SK-N-SH (cell line): ENCODE measurements around the gene NALCN. TPM values are rescaled to one million over a fixed set of nuclear protein-coding genes. Genes with fewer than 3 reads are reported as not detected.

Experiments
- CTCF ChIA-PET: fragments of 300-600, 350-600 bp; formaldehyde crosslinking; extraction: SDS; loops from one replicate; lab custom pipeline; 2021; lab: Yijun Ruan, JAX
- POLR2A ChIA-PET: fragments of 350-600 bp; sonication (Branson Sonifier 250); formaldehyde crosslinking; extraction: SDS; loops from one replicate; lab custom pipeline; 2020; ENCODE audit warnings: antibody characterized with exemption, inconsistent platforms; lab: Yijun Ruan, JAX
- DNase-seq: peaks from one replicate; pipeline ENCODE4 v3.0.0; 2012
- H2AFZ ChIP-seq: fragments of 200-600 bp; sonication (generic); 2 replicates; pipeline ENCODE4 v1.8.1; 2016; ENCODE audit warnings: antibody characterized with exemption, mild to moderate bottlenecking, low read depth
- H3F3A ChIP-seq: fragments of 200-600 bp; sonication (generic); replicated peaks from 2 replicates; pipeline ENCODE3; 2016; ENCODE audit warnings: antibody characterized with exemption, mild to moderate bottlenecking; ENCODE audit not compliant: insufficient read depth
- H3K27ac ChIP-seq, 2 experiments: fragments of 200-500 bp in 1 of 2; fragments of 200-600 bp in 1 of 2; sonication (Bioruptor generic) in 1 of 2; sonication (generic), shearing (Covaris generic) in 1 of 2; 2 replicates each; pipeline versions ENCODE4 v1.5.1 to v1.6.1; 2014 to 2016; ENCODE audit warnings: low read depth in 2 of 2, inconsistent platforms in 1 of 2, low read length in 1 of 2, mild to moderate bottlenecking in 1 of 2, mixed read lengths in 1 of 2
- H3K27me3 ChIP-seq: fragments of 200-600 bp; sonication (generic), shearing (Covaris generic); 2 replicates; pipeline ENCODE4 v1.6.1; 2016; ENCODE audit warnings: mixed run types; ENCODE audit not compliant: insufficient read depth
- H3K36me3 ChIP-seq, 2 experiments: fragments of 200-500 bp in 1 of 2; fragments of 200-600 bp in 1 of 2; sonication (Bioruptor generic) in 1 of 2; sonication (generic) in 1 of 2; replicated peaks in 1 of 2; 2 replicates each; pipeline versions ENCODE3 to v1.5.1; 2014 to 2016; ENCODE audit warnings: low read length in 1 of 2, mild to moderate bottlenecking in 1 of 2; ENCODE audit not compliant: insufficient read depth in 2 of 2, control insufficient read depth in 1 of 2
- H3K4me1 ChIP-seq, 2 experiments: fragments of 200-500 bp in 1 of 2; fragments of 200-600 bp in 1 of 2; sonication (Bioruptor generic) in 1 of 2; sonication (generic), shearing (Covaris generic) in 1 of 2; 2 replicates each; pipeline versions ENCODE4 v1.5.1 to v1.6.1; 2014 to 2016; ENCODE audit warnings: low read depth in 1 of 2, low read length in 1 of 2, mixed run types in 1 of 2; ENCODE audit not compliant: insufficient read depth in 2 of 2, control insufficient read depth in 1 of 2
- H3K4me2 ChIP-seq: fragments of 200-600 bp; sonication (generic), shearing (Covaris generic); 2 replicates; pipeline ENCODE4 v1.6.1; 2017; ENCODE audit warnings: mixed run types
- H3K4me3 ChIP-seq, 2 experiments: fragments of 200-500 bp in 1 of 2; fragments of 200-600 bp in 1 of 2; sonication (Bioruptor generic) in 1 of 2; sonication (generic), shearing (Covaris generic) in 1 of 2; 2 replicates each; pipeline versions ENCODE4 v1.5.1 to v1.8.1; 2014 to 2016; ENCODE audit warnings: low read depth in 2 of 2, inconsistent platforms in 1 of 2, low read length in 1 of 2, mild to moderate bottlenecking in 1 of 2, mixed read lengths in 1 of 2, moderate library complexity in 1 of 2
- H3K79me2 ChIP-seq: fragments of 200-600 bp; sonication (generic); 2 replicates; pipeline ENCODE4 v1.8.1; 2017; ENCODE audit warnings: mild to moderate bottlenecking; ENCODE audit not compliant: insufficient read depth
- H3K9ac ChIP-seq: fragments of 200-600 bp; sonication (generic); 2 replicates; pipeline ENCODE4 v1.6.1; 2017; ENCODE audit warnings: mixed run types
- H3K9me2 ChIP-seq: fragments of 200-600 bp; sonication (generic); 2 replicates; pipeline ENCODE4 v1.6.1; 2017; ENCODE audit warnings: mixed run types
- H3K9me3 ChIP-seq: fragments of 200-600 bp; sonication (generic); 2 replicates; pipeline ENCODE4 v1.6.1; 2017; ENCODE audit warnings: mixed run types, mild to moderate bottlenecking, moderate library complexity
- H4K20me1 ChIP-seq: fragments of 200-600 bp; sonication (generic); 2 replicates; pipeline ENCODE4 v1.6.1; 2017; ENCODE audit warnings: mild to moderate bottlenecking, mixed run types; ENCODE audit not compliant: insufficient read depth
- CTCF ChIP-seq: fragments of 200-600 bp; sonication (generic); IDR thresholded peaks from 2 replicates; pipeline ENCODE4 v1.6.1; 2017; ENCODE audit warnings: antibody characterized with exemption, mild to moderate bottlenecking, moderate library complexity
- ELF1 ChIP-seq: IDR thresholded peaks from 2 replicates; pipeline ENCODE4 v1.4.0; 2012
- EZH2phosphoT487 ChIP-seq: fragments of 200-600 bp; sonication (generic); IDR thresholded peaks from 2 replicates; pipeline ENCODE4 v1.6.1; 2017; ENCODE audit warnings: low read depth, mixed run types, mild to moderate bottlenecking, antibody characterized with exemption, moderate library complexity, borderline replicate concordance
- FOXJ3 ChIP-seq: sonication (generic); formaldehyde crosslinking; IDR thresholded peaks from 2 replicates; pipeline ENCODE4 v1.5.1; 2020; ENCODE audit warnings: mild to moderate bottlenecking, missing genetic modification reagents
- GATA2 ChIP-seq: sonication (generic); formaldehyde crosslinking; IDR thresholded peaks from 2 replicates; pipeline ENCODE4 v1.5.0; 2020; ENCODE audit warnings: mild to moderate bottlenecking, missing genetic modification reagents
- JUND ChIP-seq: IDR thresholded peaks from 2 replicates; pipeline ENCODE4 v1.4.0; 2012
- MAX ChIP-seq: IDR thresholded peaks from 2 replicates; pipeline ENCODE4 v1.4.0; 2012; ENCODE audit warnings: low read depth
- MEF2A ChIP-seq: IDR thresholded peaks from 2 replicates; pipeline ENCODE4 v1.4.0; 2012; ENCODE audit warnings: low read depth, borderline replicate concordance
- MXI1 ChIP-seq: IDR thresholded peaks from 2 replicates; pipeline ENCODE4 v1.6.1; 2012; ENCODE audit warnings: mild to moderate bottlenecking, low read depth, low read length, improper control_type of control experiment
- NFIC ChIP-seq: IDR thresholded peaks from 2 replicates; pipeline ENCODE4 v1.4.0; 2012; ENCODE audit warnings: borderline replicate concordance
- POLR2AphosphoS5 ChIP-seq: IDR thresholded peaks from 2 replicates; pipeline ENCODE4 v1.6.1; 2012; ENCODE audit warnings: low read depth, low read length
- RAD21 ChIP-seq: IDR thresholded peaks from 2 replicates; pipeline ENCODE4 v1.6.1; 2012; ENCODE audit warnings: mild to moderate bottlenecking, low read length
- REST ChIP-seq: IDR thresholded peaks from 2 replicates; pipeline ENCODE4 v1.6.1; 2012; ENCODE audit warnings: mild to moderate bottlenecking, low read depth, low read length, moderate library complexity
- RXRA ChIP-seq: IDR thresholded peaks from 2 replicates; pipeline ENCODE4 v1.4.0; 2012; ENCODE audit warnings: low read depth, mild to moderate bottlenecking, borderline replicate concordance
- SIN3A ChIP-seq: IDR thresholded peaks from 2 replicates; pipeline ENCODE4 v1.6.1; 2012; ENCODE audit warnings: low read depth, mild to moderate bottlenecking, low read length, moderate library complexity, borderline replicate concordance
- SMC3 ChIP-seq: IDR thresholded peaks from 2 replicates; pipeline ENCODE4 v1.6.1; 2012; ENCODE audit warnings: low read depth, low read length, improper control_type of control experiment
- TAF1 ChIP-seq: IDR thresholded peaks from 2 replicates; pipeline ENCODE4 v1.6.1; 2012; ENCODE audit warnings: low read depth, mild to moderate bottlenecking, low read length, moderate library complexity, borderline replicate concordance
- TEAD4 ChIP-seq: IDR thresholded peaks from 2 replicates; pipeline ENCODE4 v1.4.0; 2012; ENCODE audit warnings: mild to moderate bottlenecking, borderline replicate concordance; ENCODE audit not compliant: insufficient read depth
- YY1 ChIP-seq: IDR thresholded peaks from 2 replicates; pipeline ENCODE4 v1.4.0; 2012; ENCODE audit warnings: low read depth, mild to moderate bottlenecking
- WGBS: methylation state at CpG from one replicate; pipeline ENCODE4 v1.1.6; 2017; ENCODE audit warnings: low lambda C conversion rate; 5-methylcytosine and 5-hydroxymethylcytosine counted together
- polyA plus RNA-seq, 3 experiments: library from polyadenylated mRNA; depleted of rRNA; stranded (reverse); fragments of >200 nt; gene quantifications; 2 replicates each; pipeline ENCODE4 v1.2.3, GENCODE V29; 2012

NALCN gene
- polyA plus RNA-seq, 1 of the 3 experiments (the other 2 are of a cell fraction): 3.0 TPM

GRCh38 chr13:101382086-101382485, 34.2 kb downstream of the NALCN start:
- 70% methylated on average over 2 of the region's 2 CpGs for WGBS
- Histone ChIP-seq H4K20me1 (no peaks in the 10 kb centered on the region), H3K9me3 (no peaks in the 10 kb centered on the region), H3K4me2 (no peak overlapping the region), H3K4me1 (peaks cover 0 to 35% of the 10 kb centered on the region in 2 experiments; a peak in 3 of 4 replicates), H3K9me2 (no peaks in the 10 kb centered on the region), H3K4me3 (no peak overlapping the region), H3K9ac (no peak overlapping the region), H3K27me3 (no peaks in the 10 kb centered on the region), H3K27ac (no peak overlapping the region), H3F3A (peaks cover 6% of the 10 kb centered on the region), H3K79me2 (no peaks in the 10 kb centered on the region), H3K36me3 (no peaks in the 10 kb centered on the region), H2AFZ (no peak overlapping the region)
- no peak for DNase-seq
- TF ChIP-seq GATA2 (CRISPR knock-in tag) (no peak), SMC3 (no peak), REST (no peak), MXI1 (no peak), MEF2A (no peak), RAD21 (no peak), TEAD4 (no peak), RXRA (no peak), MAX (no peak)
- ChIA-PET CTCF (no interaction called here), POLR2A (no interaction called here)

- DNase-seq: no peak
- H3K9me3 ChIP-seq: peaks cover 9% of the 10 kb centered on the region; the same call in 1 of the 2 replicates
- H3K4me1 ChIP-seq: no peaks in the 10 kb centered on the region
- H3K36me3 ChIP-seq: no peaks in the 10 kb centered on the region
- no peak overlapping the region for H3K27ac ChIP-seq
- H2AFZ ChIP-seq: no peak overlapping the region
- no peak overlapping the region for H3K4me2 ChIP-seq
- no peaks in the 10 kb centered on the region for H3K79me2 ChIP-seq
- no peak for TF ChIP-seq YY1
- no peak for TF ChIP-seq FOXJ3 (CRISPR knock-in tag)
- TF ChIP-seq NFIC: no peak
- TF ChIP-seq JUND: no peak
- TF ChIP-seq EZH2phosphoT487: no peak
- TF ChIP-seq TEAD4: no peak
- TF ChIP-seq TAF1: no peak
- no peak for TF ChIP-seq CTCF
- TF ChIP-seq MAX: no peak
- no peak for TF ChIP-seq SIN3A
- no peak for TF ChIP-seq POLR2AphosphoS5
- no peak for TF ChIP-seq ELF1
- H3K9ac ChIP-seq: no peak overlapping the region
- no peaks in the 10 kb centered on the region for H4K20me1 ChIP-seq
- no peaks in the 10 kb centered on the region for H3F3A ChIP-seq
- ChIA-PET POLR2A (no interaction called here), CTCF (interaction anchor here (1.5 kb wide), 1 partner anchor 9 kb away, joined by 5 read pairs; no protein-coding TSS in a partner anchor)
- no peak overlapping the region for H3K4me3 ChIP-seq
- H3K9me2 ChIP-seq: no peaks in the 10 kb centered on the region
- 82% methylated on average over 3 of the region's 3 CpGs for WGBS
- no peaks in the 10 kb centered on the region for H3K27me3 ChIP-seq
These were observed 55.8 kb downstream of the NALCN start for GRCh38 chr13:101360525-101360924.
